Uterus (tissue), 2 donors: ENCODE results near the gene PPM1M.

Source experiments
- POLR2A ChIP-seq, 2 donors: fragments of 450-650 bp; IDR thresholded peaks; one replicate each; pipeline ENCODE4 v1.6.1; 2016; ENCODE audit warnings: antibody characterized with exemption in 2 of 2, mild to moderate bottlenecking in 1 of 2, moderate library complexity in 1 of 2
- TF ChIP-seq, protein P1 (sequence below), 4 experiments: fragments of 200-600 bp in 2 of 4; fragments of 450-650 bp in 2 of 4; sonication (generic) in 2 of 4; IDR thresholded peaks; one replicate each; pipeline ENCODE4 v1.5.1; 2016 to 2019; ENCODE audit warnings: antibody characterized with exemption in 4 of 4, mild to moderate bottlenecking in 2 of 4, moderate library complexity in 1 of 4

DNA sequence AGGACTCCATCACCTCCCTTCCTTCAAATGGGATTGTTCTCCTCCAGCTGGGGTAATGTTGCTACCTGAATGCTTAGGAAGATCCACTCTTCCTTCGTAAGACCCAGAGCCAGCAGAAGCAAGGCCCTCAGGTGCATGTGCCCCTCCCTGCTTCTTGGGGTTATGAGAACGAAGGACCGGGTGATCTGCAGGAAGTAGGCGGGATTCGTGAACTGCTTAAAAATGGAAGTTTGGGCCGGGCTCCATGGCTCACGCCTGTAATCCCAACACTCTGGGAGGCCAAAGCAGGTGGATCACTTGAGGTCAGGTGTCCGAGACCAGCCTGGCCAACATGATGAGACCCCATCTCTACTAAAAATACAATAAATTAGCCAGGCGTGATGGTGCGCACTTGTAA is 28.2 kb upstream of the PPM1M start:
- TF ChIP-seq, protein P1, sequence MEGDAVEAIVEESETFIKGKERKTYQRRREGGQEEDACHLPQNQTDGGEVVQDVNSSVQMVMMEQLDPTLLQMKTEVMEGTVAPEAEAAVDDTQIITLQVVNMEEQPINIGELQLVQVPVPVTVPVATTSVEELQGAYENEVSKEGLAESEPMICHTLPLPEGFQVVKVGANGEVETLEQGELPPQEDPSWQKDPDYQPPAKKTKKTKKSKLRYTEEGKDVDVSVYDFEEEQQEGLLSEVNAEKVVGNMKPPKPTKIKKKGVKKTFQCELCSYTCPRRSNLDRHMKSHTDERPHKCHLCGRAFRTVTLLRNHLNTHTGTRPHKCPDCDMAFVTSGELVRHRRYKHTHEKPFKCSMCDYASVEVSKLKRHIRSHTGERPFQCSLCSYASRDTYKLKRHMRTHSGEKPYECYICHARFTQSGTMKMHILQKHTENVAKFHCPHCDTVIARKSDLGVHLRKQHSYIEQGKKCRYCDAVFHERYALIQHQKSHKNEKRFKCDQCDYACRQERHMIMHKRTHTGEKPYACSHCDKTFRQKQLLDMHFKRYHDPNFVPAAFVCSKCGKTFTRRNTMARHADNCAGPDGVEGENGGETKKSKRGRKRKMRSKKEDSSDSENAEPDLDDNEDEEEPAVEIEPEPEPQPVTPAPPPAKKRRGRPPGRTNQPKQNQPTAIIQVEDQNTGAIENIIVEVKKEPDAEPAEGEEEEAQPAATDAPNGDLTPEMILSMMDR (IDR thresholded peaks at IDR 0.05), result no peak
- TF ChIP-seq POLR2A (IDR thresholded peaks at IDR 0.05), result no peak
